B cell (primary cell): Measurements from ENCODE around the gene PRPF19. TPM values are rescaled to one million over a fixed set of nuclear protein-coding genes. Genes with fewer than 3 reads are reported as not detected.

Experiments
- ATAC-seq: fragments of 200-7000 bp; cut with Tn5 transposase; one replicate; pipeline ENCODE4 v1.10.0; 2021; ENCODE audit warnings: low read depth, mild to moderate bottlenecking, moderate number of reproducible peaks, moderate library complexity
- CTCF ChIA-PET: fragments of 350-600 bp; sonication (Branson Sonifier 250); formaldehyde crosslinking; loops from one replicate; lab custom pipeline; 2021; ENCODE audit warnings: antibody characterized with exemption, inconsistent platforms; lab: Charles Lee
- POLR2A ChIA-PET: fragments of 350-600 bp; sonication (Branson Sonifier 250); formaldehyde crosslinking; loops from one replicate; lab custom pipeline; 2021; ENCODE audit warnings: antibody characterized with exemption; lab: Charles Lee
- DNase-seq: peaks from one replicate; pipeline ENCODE4 v3.0.0; 2013
- H2AFZ ChIP-seq: 2 replicates; pipeline ENCODE4 v1.6.1; 2012; ENCODE audit warnings: mild to moderate bottlenecking, low read depth, low read length; ENCODE audit not compliant: insufficient read depth, poor library complexity, severe bottlenecking
- H3K27ac ChIP-seq, 2 donors: 1 replicate in 1 of 2; 2 replicates in 1 of 2; pipeline ENCODE4 v1.5.1; 2012 to 2013; ENCODE audit warnings: low read length in 2 of 2, mild to moderate bottlenecking in 2 of 2, moderate library complexity in 1 of 2
- H3K27me3 ChIP-seq, 4 experiments: fragments of 200-600 bp in 1 of 4; sonication (generic) in 1 of 4; replicated peaks in 1 of 4; 1 replicate in 2 of 4; 2 replicates in 2 of 4; pipeline versions ENCODE4 v1.6.1 to v1.7.0; 2013 to 2016; ENCODE audit warnings: low read length in 3 of 4, mild to moderate bottlenecking in 2 of 4, mixed read lengths in 1 of 4, moderate library complexity in 1 of 4; ENCODE audit not compliant: insufficient read depth in 4 of 4, control insufficient read depth in 3 of 4; ENCODE audit errors: control extremely low read depth in 1 of 4
- H3K36me3 ChIP-seq, 2 experiments: replicated peaks in 1 of 2; 1 replicate in 1 of 2; 2 replicates in 1 of 2; pipeline versions ENCODE4 v1.6.1 to v1.7.1; 2013; ENCODE audit warnings: low read length in 1 of 2; ENCODE audit not compliant: insufficient read depth in 2 of 2, control insufficient read depth in 1 of 2; ENCODE audit errors: control extremely low read depth in 1 of 2, extremely low read depth in 1 of 2
- H3K4me1 ChIP-seq, 2 donors: fragments of 200-600 bp in 1 of 2; sonication (generic) in 1 of 2; 1 replicate in 1 of 2; 2 replicates in 1 of 2; pipeline versions ENCODE4 v1.5.1 to v1.6.1; 2013 to 2017; ENCODE audit warnings: low read length in 2 of 2; ENCODE audit not compliant: control insufficient read depth in 2 of 2, insufficient read depth in 2 of 2
- H3K4me2 ChIP-seq: replicated peaks from 2 replicates; pipeline ENCODE3; 2012; ENCODE audit warnings: mild to moderate bottlenecking, low read depth, low read length; ENCODE audit not compliant: poor library complexity, severe bottlenecking
- H3K4me3 ChIP-seq, 5 experiments: fragments of 200-600 bp in 1 of 5; sonication (generic) in 1 of 5; 1 replicate in 3 of 5; 2 replicates in 2 of 5; pipeline versions ENCODE4 v1.5.1 to v1.7.0; 2011 to 2016; ENCODE audit warnings: low read length in 4 of 5, mild to moderate bottlenecking in 4 of 5, low read depth in 2 of 5, control low read depth in 1 of 5, moderate library complexity in 1 of 5; ENCODE audit not compliant: insufficient read depth in 1 of 5; ENCODE audit errors: control extremely low read depth in 1 of 5, extremely low read depth in 1 of 5
- H3K79me2 ChIP-seq: fragments of 200-600 bp; sonication (generic); one replicate; pipeline ENCODE4 v1.6.0; 2016; ENCODE audit warnings: low read length; ENCODE audit not compliant: control insufficient read depth, insufficient read depth
- H3K9ac ChIP-seq: fragments of 200-600 bp; sonication (generic); 2 replicates; pipeline ENCODE4 v1.6.1; 2017; ENCODE audit warnings: mild to moderate bottlenecking, low read length, moderate library complexity
- H3K9me3 ChIP-seq, 3 donors: one replicate each; pipeline versions ENCODE4 v1.6.1 to v1.7.1; 2013; ENCODE audit warnings: low read length in 2 of 3; ENCODE audit not compliant: control insufficient read depth in 2 of 3, insufficient read depth in 1 of 3; ENCODE audit errors: control extremely low read depth in 1 of 3
- H4K20me1 ChIP-seq: 2 replicates; pipeline ENCODE4 v1.6.0; 2012; ENCODE audit warnings: mild to moderate bottlenecking, low read length; ENCODE audit not compliant: insufficient read depth, control insufficient read depth, poor library complexity, severe bottlenecking
- H3K27ac Mint-ChIP-seq: one replicate; pipeline ENCODE4 v1.8.0; 2021; ENCODE audit warnings: mixed read lengths
- H3K27me3 Mint-ChIP-seq: one replicate; pipeline ENCODE4 v1.8.0; 2021; ENCODE audit warnings: mixed read lengths
- H3K4me1 Mint-ChIP-seq: one replicate; pipeline ENCODE4 v1.8.0; 2021; ENCODE audit warnings: mixed read lengths
- H3K4me3 Mint-ChIP-seq: one replicate; pipeline ENCODE4 v1.8.0; 2021; ENCODE audit warnings: mixed read lengths
- H3K9me3 Mint-ChIP-seq: one replicate; pipeline ENCODE4 v1.8.0; 2022; ENCODE audit warnings: mixed read lengths; ENCODE audit not compliant: insufficient read depth
- EZH2 ChIP-seq: IDR thresholded peaks from 2 replicates; pipeline ENCODE4 v1.6.1; 2012; ENCODE audit warnings: borderline replicate concordance, low read depth, mild to moderate bottlenecking, moderate library complexity, low read length; ENCODE audit not compliant: insufficient read depth, poor library complexity, severe bottlenecking
- WGBS: methylation state at CpG from one replicate; pipeline ENCODE4 v1.1.5; 2013; ENCODE audit warnings: missing lambda C conversion rate; ENCODE audit not compliant: insufficient coverage; 5-methylcytosine and 5-hydroxymethylcytosine counted together
- intact Hi-C: fragments of 100-400 bp; cut with micrococcal nuclease; formaldehyde crosslinking; loops from one replicate; pipeline ENCODE4 v1.10.0; 2022
- polyA plus RNA-seq: library from polyadenylated mRNA; depleted of rRNA; stranded (reverse); fragments of >200 nt; gene quantifications from 2 replicates; pipeline ENCODE4 v1.2.3, GENCODE V29; 2012
- total RNA-seq, 2 donors: library from RNA; stranded (reverse); fragments of 120-200 nt in 1 of 2; gene quantifications; 1 replicate in 1 of 2; 2 replicates in 1 of 2; pipeline versions ENCODE4 v1.2.3 to v1.2.4, GENCODE V29; 2013 to 2022
- TF ChIP-seq, protein P1 (sequence below): fragments of 200-600 bp; IDR thresholded peaks from one replicate; pipeline ENCODE4 v1.8.0; 2022; ENCODE audit warnings: antibody characterized with exemption, mild to moderate bottlenecking

Gene PRPF19
- total and polyA plus RNA-seq, 2 donors (not counting 1 experiment from before 2014, with no cell fraction given): 41.8 to 89.9 TPM

DNA sequence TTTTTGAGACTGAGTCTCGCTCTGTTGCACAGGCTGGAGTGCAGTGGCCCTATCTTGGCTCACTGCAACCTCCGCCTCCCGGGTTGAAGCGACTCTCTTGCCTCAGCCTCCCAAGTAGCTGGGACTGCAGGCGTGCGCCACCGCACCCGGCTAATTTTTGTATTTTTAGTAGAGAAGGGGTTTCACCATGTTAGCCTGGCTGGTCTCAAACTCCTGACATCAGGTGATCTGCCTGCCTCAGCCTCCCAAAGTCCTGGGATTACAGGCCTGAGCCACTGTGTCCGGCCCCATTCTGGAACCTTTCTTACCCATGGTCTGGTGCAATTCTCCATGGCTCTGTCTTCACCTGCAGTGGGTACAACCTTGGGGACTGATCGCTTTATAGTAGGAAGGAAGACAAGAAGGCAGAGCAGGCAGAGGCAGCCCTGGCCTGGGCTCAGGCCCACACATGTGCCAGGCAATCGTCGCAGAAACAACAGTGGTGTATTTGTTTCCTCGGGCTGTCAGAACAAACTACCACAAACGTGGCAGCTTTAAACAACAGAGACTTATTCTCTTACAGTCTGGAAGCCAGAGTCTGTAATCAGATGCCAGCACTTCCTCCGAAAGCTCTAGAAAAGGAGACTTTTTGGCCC, 46.7 kb downstream of the PRPF19 start:
- ATAC-seq (no peak), DNase-seq (no peak)
- Histone ChIP-seq H3K4me2 (no peak overlapping the region), H3K36me3 (no peaks in the 10 kb centered on the region), H3K27ac (no peak overlapping the region), H3K4me3 (no peak overlapping the region), H3K79me2 (no peaks in the 10 kb centered on the region), H3K27me3 (peaks cover 0 to 3% (median 0%) of the 10 kb centered on the region in 4 experiments), H2AFZ (no peak overlapping the region), H3K4me1 (peaks cover 4 to 7% of the 10 kb centered on the region in 2 donors), H3K9ac (no peak overlapping the region), H4K20me1 (no peaks in the 10 kb centered on the region), H3K9me3 (no peaks in the 10 kb centered on the region)
- WGBS: 81% methylated on average over 10 of the region's 15 CpGs
- Mint-ChIP-seq H3K9me3 (no peaks in the 10 kb centered on the region), H3K4me1 (peaks cover 9% of the 10 kb centered on the region), H3K27me3 (no peaks in the 10 kb centered on the region), H3K27ac (no peak overlapping the region), H3K4me3 (no peak overlapping the region)
- ChIA-PET CTCF (no interaction called here), POLR2A (no interaction called here)
- intact Hi-C loops: no loop called here
- TF ChIP-seq, protein P1, sequence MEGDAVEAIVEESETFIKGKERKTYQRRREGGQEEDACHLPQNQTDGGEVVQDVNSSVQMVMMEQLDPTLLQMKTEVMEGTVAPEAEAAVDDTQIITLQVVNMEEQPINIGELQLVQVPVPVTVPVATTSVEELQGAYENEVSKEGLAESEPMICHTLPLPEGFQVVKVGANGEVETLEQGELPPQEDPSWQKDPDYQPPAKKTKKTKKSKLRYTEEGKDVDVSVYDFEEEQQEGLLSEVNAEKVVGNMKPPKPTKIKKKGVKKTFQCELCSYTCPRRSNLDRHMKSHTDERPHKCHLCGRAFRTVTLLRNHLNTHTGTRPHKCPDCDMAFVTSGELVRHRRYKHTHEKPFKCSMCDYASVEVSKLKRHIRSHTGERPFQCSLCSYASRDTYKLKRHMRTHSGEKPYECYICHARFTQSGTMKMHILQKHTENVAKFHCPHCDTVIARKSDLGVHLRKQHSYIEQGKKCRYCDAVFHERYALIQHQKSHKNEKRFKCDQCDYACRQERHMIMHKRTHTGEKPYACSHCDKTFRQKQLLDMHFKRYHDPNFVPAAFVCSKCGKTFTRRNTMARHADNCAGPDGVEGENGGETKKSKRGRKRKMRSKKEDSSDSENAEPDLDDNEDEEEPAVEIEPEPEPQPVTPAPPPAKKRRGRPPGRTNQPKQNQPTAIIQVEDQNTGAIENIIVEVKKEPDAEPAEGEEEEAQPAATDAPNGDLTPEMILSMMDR: no peak
- TF ChIP-seq EZH2: no peak

DNA sequence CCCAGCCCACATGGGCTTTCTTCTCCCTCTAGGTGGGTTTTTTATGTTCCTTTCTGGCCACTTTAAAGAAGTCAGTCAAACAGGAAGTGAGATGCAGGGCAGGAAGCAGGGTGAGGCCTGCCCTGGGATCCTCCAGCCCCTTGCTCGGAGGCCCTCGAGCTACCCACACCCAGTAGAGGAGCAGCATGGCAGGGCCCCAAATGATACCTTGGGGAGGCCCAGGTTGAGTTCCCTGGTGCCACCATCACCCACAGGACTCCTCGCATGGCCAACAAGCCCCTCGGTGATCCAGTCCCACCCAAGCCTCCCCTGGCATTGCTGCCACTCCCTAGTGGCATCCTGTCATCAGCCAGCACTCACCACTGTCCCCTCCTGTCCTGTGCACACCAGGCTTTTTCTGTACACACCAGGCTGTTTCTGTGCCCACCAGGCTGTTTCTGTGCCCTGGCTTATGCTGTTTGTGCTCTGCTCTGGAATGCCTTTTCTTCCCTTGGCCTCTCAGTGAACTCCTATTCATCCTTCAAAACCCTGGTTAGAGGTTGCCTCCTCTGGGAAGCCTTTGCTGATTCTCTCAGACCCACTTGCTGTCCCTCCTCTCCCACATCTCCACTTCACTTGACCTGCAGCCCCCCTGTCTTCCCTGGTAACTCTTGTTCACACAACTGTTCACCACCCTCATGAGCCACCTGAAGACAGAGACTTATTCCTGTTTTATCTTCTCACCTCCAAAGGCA, 47.5 kb downstream of the PRPF19 start:
- ChIA-PET POLR2A (no interaction called here), CTCF (no interaction called here)
- ATAC-seq: no peak
- Histone ChIP-seq H3K79me2 (no peaks in the 10 kb centered on the region), H3K27me3 (peaks cover 0 to 3% (median 0%) of the 10 kb centered on the region in 4 experiments), H3K4me2 (no peak overlapping the region), H3K4me3 (no peak overlapping the region), H3K36me3 (no peaks in the 10 kb centered on the region), H3K4me1 (peaks cover 4 to 7% of the 10 kb centered on the region in 2 donors), H2AFZ (no peak overlapping the region), H3K27ac (no peak overlapping the region), H3K9ac (no peak overlapping the region), H3K9me3 (no peaks in the 10 kb centered on the region), H4K20me1 (no peaks in the 10 kb centered on the region)
- Mint-ChIP-seq H3K27ac (no peak overlapping the region), H3K9me3 (no peaks in the 10 kb centered on the region), H3K4me1 (peaks cover 9% of the 10 kb centered on the region), H3K4me3 (no peak overlapping the region), H3K27me3 (no peaks in the 10 kb centered on the region)
- WGBS: 20% methylated on average over 4 of the region's 4 CpGs
- TF ChIP-seq, protein P1: no peak
- no peak for TF ChIP-seq EZH2
- intact Hi-C loops: no loop called here
- no peak for DNase-seq
